Ectodermal cell (in vitro differentiated cells): ENCODE data around the gene PSIP1.
"Not testable (repeated sequence)": the region's sequence is repeated elsewhere in the genome, so short reads cannot be mapped to it uniquely, and the experiment has no call there.

Source experiments
- H3K27ac ChIP-seq: 2 replicates; pipeline ENCODE4 v1.7.0; 2013; ENCODE audit warnings: mild to moderate bottlenecking, low read depth, low read length; ENCODE audit not compliant: insufficient read depth, poor library complexity, severe bottlenecking
- H3K27me3 ChIP-seq: 2 replicates; pipeline ENCODE4 v1.7.0; 2013; ENCODE audit warnings: mild to moderate bottlenecking, low read length; ENCODE audit not compliant: insufficient read depth, control insufficient read depth, poor library complexity, severe bottlenecking
- H3K36me3 ChIP-seq: one replicate; pipeline ENCODE4 v1.7.0; 2013; ENCODE audit warnings: low read length; ENCODE audit not compliant: control insufficient read depth, insufficient read depth
- H3K4me1 ChIP-seq: one replicate; pipeline ENCODE4 v1.7.0; 2013; ENCODE audit warnings: low read length; ENCODE audit not compliant: control insufficient read depth, insufficient read depth
- H3K4me3 ChIP-seq: 2 replicates; pipeline ENCODE4 v1.7.0; 2013; ENCODE audit warnings: low read depth, low read length, control low read depth; ENCODE audit not compliant: insufficient read depth
- H3K9me3 ChIP-seq: 2 replicates; pipeline ENCODE4 v1.7.0; 2013; ENCODE audit warnings: mild to moderate bottlenecking, low read length, moderate library complexity; ENCODE audit not compliant: control insufficient read depth
- WGBS, 2 experiments: methylation state at CpG; one replicate each; pipeline ENCODE4 v1.1.7; 2013; ENCODE audit warnings: missing lambda C conversion rate in 2 of 2; 5-methylcytosine and 5-hydroxymethylcytosine counted together

The PSIP1 gene

DNA sequence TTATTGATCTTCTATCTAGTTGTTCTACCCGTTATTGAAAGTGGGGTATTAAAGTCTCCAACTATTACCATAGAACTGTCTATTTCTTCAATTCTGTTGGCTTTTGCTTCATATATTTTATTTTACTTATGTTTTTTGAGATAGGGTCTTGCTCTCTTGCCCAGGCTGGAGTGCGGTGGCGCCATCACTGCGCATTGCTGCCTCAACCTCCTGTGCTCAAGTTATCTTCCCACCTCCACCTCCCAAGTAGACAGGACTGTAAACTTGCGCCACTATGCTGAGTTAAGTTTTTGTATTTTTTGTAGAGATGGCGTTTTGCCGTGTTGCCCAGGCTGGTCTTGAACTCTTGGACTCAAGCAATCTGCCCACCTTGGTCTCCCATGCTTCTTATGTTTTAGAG is 71.9 kb downstream of the PSIP1 start:
- Histone ChIP-seq H3K27me3 (no peaks in the 10 kb centered on the region), H3K36me3 (peaks cover 43% of the 10 kb centered on the region), H3K4me1 (no peaks in the 10 kb centered on the region), H3K4me3 (no peak overlapping the region), H3K27ac (no peak overlapping the region), H3K9me3 (no peaks in the 10 kb centered on the region)
- 86 to 98% methylated on average over 6 to 7 of the region's 7 CpGs for WGBS, 2 experiments

- Histone ChIP-seq H3K36me3 (peaks cover 15% of the 10 kb centered on the region), H3K9me3 (no peaks in the 10 kb centered on the region), H3K27me3 (no peaks in the 10 kb centered on the region), H3K27ac (no peak overlapping the region), H3K4me1 (no peaks in the 10 kb centered on the region), H3K4me3 (no peak overlapping the region)
- 88 to 96% methylated on average over 3 of the region's 3 CpGs for WGBS, 2 experiments
Measured at GRCh38 chr9:15433661-15434060, 77.1 kb downstream of the PSIP1 start.

DNA sequence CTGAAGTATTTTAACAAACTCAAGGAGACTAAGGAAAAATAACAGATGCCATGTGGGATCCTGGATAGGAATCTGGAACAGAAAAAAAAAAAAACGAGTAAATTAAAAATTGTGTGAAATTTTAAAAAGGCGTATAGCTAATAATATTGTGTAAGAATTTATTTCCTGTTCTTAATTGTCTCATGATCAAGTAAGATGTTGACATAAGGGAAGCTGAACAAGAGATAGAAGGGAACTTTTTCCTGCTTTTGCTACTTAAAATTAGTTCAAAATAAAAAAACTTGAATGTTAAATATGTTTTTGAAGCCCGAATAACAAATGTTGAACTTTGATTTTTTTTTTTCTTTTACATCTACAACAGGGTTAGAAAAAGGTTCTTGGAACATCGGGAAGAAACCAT is 77.6 kb downstream of the PSIP1 start:
- 93 to 96% methylated on average over 3 to 4 of the region's 4 CpGs for WGBS, 2 experiments
- Histone ChIP-seq H3K9me3 (no peaks in the 10 kb centered on the region), H3K4me3 (no peak overlapping the region), H3K27me3 (no peaks in the 10 kb centered on the region), H3K4me1 (no peaks in the 10 kb centered on the region), H3K36me3 (peaks cover 13% of the 10 kb centered on the region), H3K27ac (no peak overlapping the region)

DNA sequence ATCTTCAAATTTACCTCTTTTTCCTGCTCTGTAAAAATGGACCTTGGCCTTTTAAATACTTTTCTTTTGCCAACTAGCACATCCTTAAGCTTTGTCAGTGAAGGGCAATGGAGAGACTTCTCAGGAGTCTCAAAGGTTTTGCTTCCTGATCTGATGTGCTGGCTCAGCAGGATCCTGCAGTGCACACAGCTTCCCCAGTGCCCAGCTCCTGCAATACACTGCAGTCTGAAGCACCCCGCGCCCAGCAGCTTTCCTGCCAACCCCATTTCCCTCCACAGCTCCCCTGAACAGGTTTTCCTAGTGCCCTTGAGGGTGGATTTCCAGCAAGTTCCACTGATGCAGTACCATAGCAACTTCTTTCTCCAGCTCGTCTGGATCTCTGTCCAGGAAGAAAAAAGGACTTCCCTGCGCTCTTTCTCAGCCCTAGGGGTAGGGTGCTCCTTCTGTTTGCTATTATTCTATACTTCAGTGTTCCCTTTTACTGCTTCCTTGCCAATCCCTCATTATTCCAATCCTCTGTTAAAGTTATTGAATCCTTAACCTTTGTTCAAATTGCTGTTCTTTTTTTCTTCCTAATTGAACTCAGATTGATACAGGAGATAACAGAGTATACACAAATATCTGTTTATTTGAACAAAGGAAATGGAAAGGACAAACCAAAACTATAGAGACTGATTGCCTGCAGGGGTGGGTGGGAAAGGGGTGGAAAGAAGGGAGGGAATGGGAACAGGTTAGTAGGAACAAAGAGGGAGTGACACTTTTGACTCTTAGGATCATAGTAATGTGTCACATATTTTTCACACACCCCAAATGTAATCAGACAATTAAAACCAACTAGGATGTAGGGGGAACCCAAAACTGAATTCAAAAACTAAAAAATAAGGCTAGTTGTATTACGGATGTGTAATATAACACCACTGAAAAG is 79.6 kb downstream of the PSIP1 start:
- 58 to 82% methylated on average over 4 to 5 of the region's 5 CpGs for WGBS, 2 experiments
- H3K27me3 ChIP-seq = no peaks in the 10 kb centered on the region
- no peak overlapping the region for H3K27ac ChIP-seq
- no peaks in the 10 kb centered on the region for H3K4me1 ChIP-seq
- no peak overlapping the region for H3K4me3 ChIP-seq
- H3K36me3 ChIP-seq = peaks cover 8% of the 10 kb centered on the region
- no peaks in the 10 kb centered on the region for H3K9me3 ChIP-seq

DNA sequence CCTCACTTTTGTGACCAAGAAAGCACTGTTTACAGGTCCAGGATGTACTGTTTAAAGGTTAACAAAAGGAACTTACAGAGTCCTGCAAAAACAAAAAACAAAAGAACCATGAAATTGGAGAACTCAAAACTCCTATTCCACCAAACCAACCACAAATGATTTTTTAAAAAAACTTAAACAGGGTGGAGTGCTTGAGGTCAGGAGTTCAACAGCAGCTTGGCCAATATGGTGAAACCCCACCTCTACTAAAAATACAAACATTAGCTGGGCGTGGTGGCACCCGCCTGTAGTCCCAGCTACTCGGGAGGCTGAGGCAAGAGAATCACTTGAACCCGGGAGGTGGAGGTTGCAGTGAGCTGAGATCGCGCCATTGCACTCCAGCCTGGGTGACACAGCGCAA is 83.1 kb downstream of the PSIP1 start:
- H3K4me3 ChIP-seq, H3K4me1 ChIP-seq, H3K9me3 ChIP-seq, H3K27me3 ChIP-seq, H3K27ac ChIP-seq: not testable (repeated sequence)
- 92 to 95% methylated on average over 7 of the region's 7 CpGs for WGBS, 2 experiments
- peaks cover 21% of the 10 kb centered on the region for H3K36me3 ChIP-seq

GRCh38 chr9:15426019-15426418 is 84.8 kb downstream of the PSIP1 start:
- 96% methylated on average over 8 of the region's 8 CpGs for WGBS, 2 experiments
- Histone ChIP-seq H3K4me1 (no peaks in the 10 kb centered on the region), H3K4me3 (no peak overlapping the region), H3K36me3 (peaks cover 21% of the 10 kb centered on the region), H3K27ac (no peak overlapping the region), H3K9me3 (no peaks in the 10 kb centered on the region), H3K27me3 (no peaks in the 10 kb centered on the region)

DNA sequence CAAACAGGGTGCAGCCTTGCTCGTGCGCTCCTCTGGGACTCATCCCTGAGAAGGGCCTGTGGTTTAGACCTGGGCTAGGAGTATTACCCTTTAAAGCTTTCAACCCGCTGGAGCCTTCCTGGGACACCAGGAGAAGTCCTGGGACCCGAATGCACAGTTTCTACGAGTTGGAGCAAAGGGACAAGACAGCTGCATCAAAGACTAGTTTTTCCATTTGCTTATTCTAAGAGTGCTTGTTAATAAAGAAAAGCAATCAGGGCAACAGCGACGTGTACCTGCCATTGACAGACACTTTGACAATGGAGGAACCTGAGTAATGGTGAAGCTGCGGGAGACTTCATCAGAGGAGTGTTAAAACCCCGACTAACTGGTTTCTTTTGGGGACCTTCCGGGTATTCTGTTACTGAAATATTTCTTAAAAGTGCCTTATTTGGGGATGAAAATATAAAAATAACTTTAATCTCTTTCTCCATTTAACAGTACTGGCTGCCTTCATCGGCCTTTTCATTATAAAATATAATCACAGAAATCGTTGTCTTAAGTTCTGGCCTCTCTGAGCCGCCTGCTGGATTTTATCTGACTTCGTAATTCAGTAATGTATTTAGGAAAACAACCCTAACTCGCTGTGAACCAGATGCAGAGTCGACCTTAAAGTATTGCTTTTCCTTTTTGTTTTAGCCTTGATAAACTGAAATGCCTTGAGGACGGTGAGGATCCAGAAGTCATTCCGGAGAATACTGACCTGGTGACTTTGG is 87.4 kb downstream of the PSIP1 start:
- Histone ChIP-seq H3K4me3 (peak overlapping the region; percentile 100), H3K4me1 (no peaks in the 10 kb centered on the region), H3K27me3 (no peaks in the 10 kb centered on the region), H3K9me3 (no peaks in the 10 kb centered on the region), H3K27ac (peak overlapping the region; percentile 33), H3K36me3 (peaks cover 21% of the 10 kb centered on the region)
- WGBS, 2 experiments = 5 to 9% methylated on average over 14 to 18 of the region's 18 CpGs

GRCh38 chr9:15422372-15423230 is 88.2 kb downstream of the PSIP1 start, which contains the start of gene SNAPC3:
Gene SNAPC3, plus strand, starts transcription at chr9:15422876. Its CDS starts 4 bp downstream, at chr9:15422880.
- H3K4me3 ChIP-seq = peak within 1 kb of the TSS; percentile 100
- H3K36me3 ChIP-seq = peaks cover 21% of the 10 kb centered on the region
- H3K9me3 ChIP-seq = no peaks in the 10 kb centered on the region
- no peaks in the 10 kb centered on the region for H3K27me3 ChIP-seq
- WGBS, 2 experiments = 2% methylated on average over 70 of the region's 70 CpGs
- peak within 1 kb of the TSS; percentile 87 for H3K27ac ChIP-seq
- H3K4me1 ChIP-seq = no peaks in the 10 kb centered on the region

- WGBS, 2 experiments = 82 to 87% methylated on average over 6 to 9 of the region's 9 CpGs
- Histone ChIP-seq H3K27ac (peak overlapping the region; percentile 87), H3K4me3 (peak overlapping the region; percentile 100), H3K9me3 (no peaks in the 10 kb centered on the region), H3K4me1 (no peaks in the 10 kb centered on the region), H3K27me3 (no peaks in the 10 kb centered on the region), H3K36me3 (peaks cover 21% of the 10 kb centered on the region)
Measured at GRCh38 chr9:15421990-15422371, 88.8 kb downstream of the PSIP1 start.
